Panc1 (cell line): ENCODE measurements around the gene NHS. TPM values are rescaled to one million over a fixed set of nuclear protein-coding genes. Genes with fewer than 3 reads are reported as not detected.

Source experiments
- ATAC-seq: fragments of 200-7000 bp; cut with Tn5 transposase; 2 replicates; pipeline ENCODE4 v1.9.1; 2020; ENCODE audit warnings: mild to moderate bottlenecking, moderate library complexity
- BruUV-seq: library from RNA; stranded (reverse); fragments of 400-500 nt; replicated peaks from 2 replicates; lab custom pipeline; 2021; lab: Mats Ljungman, UMichigan
- CTCF ChIA-PET: fragments of 300-600 bp; sonication (Branson Sonifier 250); formaldehyde crosslinking; loops from one replicate; lab custom pipeline; 2022; ENCODE audit warnings: antibody characterized with exemption; lab: Charles Lee
- POLR2A ChIA-PET: fragments of 300-600 bp; sonication (Branson Sonifier 250); formaldehyde crosslinking; loops from one replicate; lab custom pipeline; 2022; ENCODE audit warnings: antibody characterized with exemption; lab: Charles Lee
- DNase-seq: peaks from one replicate; pipeline ENCODE4 v3.0.0-alpha.2; 2010; ENCODE audit warnings: low read depth, low spot score
- H3K27ac ChIP-seq: 2 replicates; pipeline ENCODE4 v1.5.1; 2011; ENCODE audit warnings: mild to moderate bottlenecking, low read length, inconsistent platforms
- H3K27me3 ChIP-seq: fragments of 200-500 bp; sonication (Bioruptor generic); 2 replicates; pipeline ENCODE4 v1.6.0; 2014; ENCODE audit warnings: low read length, inconsistent platforms; ENCODE audit not compliant: control insufficient read depth, insufficient read depth
- H3K36me3 ChIP-seq: fragments of 200-500 bp; sonication (Bioruptor generic); 2 replicates; pipeline ENCODE4 v1.5.1; 2014; ENCODE audit warnings: inconsistent platforms, mild to moderate bottlenecking, low read length, moderate library complexity; ENCODE audit not compliant: control insufficient read depth, insufficient read depth
- H3K4me1 ChIP-seq: 2 replicates; pipeline ENCODE4 v1.5.1; 2011; ENCODE audit warnings: inconsistent platforms, mild to moderate bottlenecking, low read length, moderate library complexity; ENCODE audit not compliant: control insufficient read depth, insufficient read depth
- H3K4me3 ChIP-seq, 2 experiments: 2 replicates each; pipeline ENCODE4 v1.5.1; 2011 to 2012; ENCODE audit warnings: low read depth in 2 of 2, low read length in 2 of 2, mild to moderate bottlenecking in 2 of 2, inconsistent platforms in 1 of 2, moderate library complexity in 1 of 2
- H3K9me3 ChIP-seq: fragments of 200-500 bp; sonication (Bioruptor generic); 2 replicates; pipeline ENCODE4 v1.5.1; 2014; ENCODE audit warnings: low read depth, mild to moderate bottlenecking, inconsistent platforms, low read length, moderate library complexity; ENCODE audit not compliant: control insufficient read depth, insufficient read depth
- POLR2AphosphoS5 ChIP-seq: IDR thresholded peaks from 2 replicates; pipeline ENCODE4 v1.6.1; 2012; ENCODE audit warnings: mild to moderate bottlenecking, low read depth, low read length, moderate library complexity
- SIN3A ChIP-seq: IDR thresholded peaks from 2 replicates; pipeline ENCODE4 v1.6.1; 2012; ENCODE audit warnings: low read depth, mild to moderate bottlenecking, low read length, moderate library complexity, borderline replicate concordance; ENCODE audit not compliant: insufficient read depth
- TCF7L2 ChIP-seq: IDR thresholded peaks from 2 replicates; pipeline ENCODE4 v1.6.1; 2011; ENCODE audit warnings: mild to moderate bottlenecking, low read depth, low read length, inconsistent platforms
- in situ Hi-C: cut with HindIII; loops from 2 replicates; pipeline ENCODE4 v1.10.0; 2016; ENCODE audit warnings: low sequenced_read_pairs, low pct_unique_long_range_greater_than_20kb
- intact Hi-C: fragments of 100-400 bp; cut with micrococcal nuclease; formaldehyde crosslinking; loops from one replicate; pipeline ENCODE4 v1.10.0; 2022; ENCODE audit not compliant: unreplicated experiment
- total RNA-seq: library from RNA; stranded (reverse); gene quantifications from one replicate; pipeline ENCODE4 v1.2.1, GENCODE V29; 2021; ENCODE audit not compliant: unreplicated experiment
- TF ChIP-seq, protein P1 (sequence below): fragments of 450-650 bp; IDR thresholded peaks from 2 replicates; pipeline ENCODE4 v1.5.1; 2017; ENCODE audit warnings: mild to moderate bottlenecking
- TF ChIP-seq, protein P2 (sequence below), 2 experiments: IDR thresholded peaks; 2 replicates each; pipeline ENCODE4 v1.6.1; 2011 to 2012; ENCODE audit warnings: low read depth in 2 of 2, control low read depth in 1 of 2, low read length in 1 of 2, mild to moderate bottlenecking in 1 of 2, moderate library complexity in 1 of 2; ENCODE audit not compliant: insufficient read depth in 1 of 2

Gene NHS
- total RNA-seq, 1 experiment from 2014 or later, result 0.80 TPM

DNA sequence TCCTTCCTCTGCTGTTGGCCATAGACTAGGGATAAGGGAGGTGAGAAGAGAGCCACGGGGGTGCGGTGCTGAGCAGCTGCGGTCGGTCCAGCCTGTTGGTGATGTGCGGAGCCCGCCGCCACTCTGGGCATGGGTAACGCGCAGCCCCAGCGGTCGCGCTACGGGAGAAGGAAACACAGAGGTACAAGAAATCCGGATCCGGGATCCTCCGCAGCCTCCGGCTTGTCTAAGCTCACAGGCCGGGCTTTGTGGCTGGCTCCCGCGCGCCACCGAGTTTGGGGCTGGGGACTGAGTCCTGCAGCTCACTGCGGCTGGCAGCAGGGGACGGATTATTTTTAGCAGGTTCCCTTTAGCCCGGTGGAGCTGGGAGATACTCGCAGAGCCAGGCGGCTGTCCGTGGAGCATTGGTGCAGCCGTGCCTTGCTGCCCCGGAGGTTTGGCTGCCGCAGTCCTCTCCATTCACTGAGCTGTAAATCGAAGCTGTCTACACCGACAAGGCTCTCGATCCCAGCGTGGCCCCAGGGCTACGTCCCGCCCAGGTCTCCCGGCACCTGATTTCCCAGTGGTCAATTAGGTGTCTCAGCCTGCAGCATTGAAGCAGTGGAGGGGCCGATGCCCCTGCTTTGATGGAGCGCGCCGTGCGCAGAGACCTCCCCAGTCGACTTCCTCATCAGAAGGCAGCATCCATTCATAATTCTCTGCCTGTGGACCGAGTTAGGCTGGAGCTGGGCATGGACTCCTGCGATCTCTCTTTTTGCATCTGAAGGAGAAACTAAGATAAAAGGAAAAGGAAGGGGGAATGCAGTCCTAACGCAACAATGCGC is 280.4 kb downstream of the NHS start:
- no peak for ATAC-seq
- CTCF ChIA-PET, result no interaction called here

DNA sequence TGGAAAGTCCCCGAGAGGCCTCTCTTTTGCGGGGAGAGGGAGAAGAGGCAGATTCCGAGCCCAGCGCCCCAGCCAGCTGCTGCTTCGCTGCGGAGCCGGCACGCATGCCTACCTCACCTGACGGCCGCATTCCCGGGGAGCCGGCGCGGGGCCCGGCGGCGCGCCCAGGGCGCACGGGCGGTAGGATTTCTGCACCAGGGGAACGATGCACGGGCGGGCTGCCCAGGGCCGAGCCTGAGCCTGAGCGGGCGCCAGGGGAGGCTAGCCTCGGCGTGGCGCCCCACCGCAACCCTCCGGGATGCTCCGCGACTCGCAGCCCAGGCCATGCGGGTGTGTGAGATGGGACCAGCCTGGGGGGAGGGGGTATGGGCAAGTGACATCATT is 281.0 kb downstream of the NHS start:
- ChIA-PET POLR2A (interaction anchor here (0.5 kb wide), 1 partner anchor 315 kb away, joined by 4 read pairs; no protein-coding TSS in a partner anchor), CTCF (no interaction called here)
- ATAC-seq (no peak), DNase-seq (no peak)
- TF ChIP-seq POLR2AphosphoS5 (no peak), TCF7L2 (no peak), SIN3A (no peak)
- TF ChIP-seq, protein P1, sequence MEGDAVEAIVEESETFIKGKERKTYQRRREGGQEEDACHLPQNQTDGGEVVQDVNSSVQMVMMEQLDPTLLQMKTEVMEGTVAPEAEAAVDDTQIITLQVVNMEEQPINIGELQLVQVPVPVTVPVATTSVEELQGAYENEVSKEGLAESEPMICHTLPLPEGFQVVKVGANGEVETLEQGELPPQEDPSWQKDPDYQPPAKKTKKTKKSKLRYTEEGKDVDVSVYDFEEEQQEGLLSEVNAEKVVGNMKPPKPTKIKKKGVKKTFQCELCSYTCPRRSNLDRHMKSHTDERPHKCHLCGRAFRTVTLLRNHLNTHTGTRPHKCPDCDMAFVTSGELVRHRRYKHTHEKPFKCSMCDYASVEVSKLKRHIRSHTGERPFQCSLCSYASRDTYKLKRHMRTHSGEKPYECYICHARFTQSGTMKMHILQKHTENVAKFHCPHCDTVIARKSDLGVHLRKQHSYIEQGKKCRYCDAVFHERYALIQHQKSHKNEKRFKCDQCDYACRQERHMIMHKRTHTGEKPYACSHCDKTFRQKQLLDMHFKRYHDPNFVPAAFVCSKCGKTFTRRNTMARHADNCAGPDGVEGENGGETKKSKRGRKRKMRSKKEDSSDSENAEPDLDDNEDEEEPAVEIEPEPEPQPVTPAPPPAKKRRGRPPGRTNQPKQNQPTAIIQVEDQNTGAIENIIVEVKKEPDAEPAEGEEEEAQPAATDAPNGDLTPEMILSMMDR, result no peak
- TF ChIP-seq, protein P2, sequence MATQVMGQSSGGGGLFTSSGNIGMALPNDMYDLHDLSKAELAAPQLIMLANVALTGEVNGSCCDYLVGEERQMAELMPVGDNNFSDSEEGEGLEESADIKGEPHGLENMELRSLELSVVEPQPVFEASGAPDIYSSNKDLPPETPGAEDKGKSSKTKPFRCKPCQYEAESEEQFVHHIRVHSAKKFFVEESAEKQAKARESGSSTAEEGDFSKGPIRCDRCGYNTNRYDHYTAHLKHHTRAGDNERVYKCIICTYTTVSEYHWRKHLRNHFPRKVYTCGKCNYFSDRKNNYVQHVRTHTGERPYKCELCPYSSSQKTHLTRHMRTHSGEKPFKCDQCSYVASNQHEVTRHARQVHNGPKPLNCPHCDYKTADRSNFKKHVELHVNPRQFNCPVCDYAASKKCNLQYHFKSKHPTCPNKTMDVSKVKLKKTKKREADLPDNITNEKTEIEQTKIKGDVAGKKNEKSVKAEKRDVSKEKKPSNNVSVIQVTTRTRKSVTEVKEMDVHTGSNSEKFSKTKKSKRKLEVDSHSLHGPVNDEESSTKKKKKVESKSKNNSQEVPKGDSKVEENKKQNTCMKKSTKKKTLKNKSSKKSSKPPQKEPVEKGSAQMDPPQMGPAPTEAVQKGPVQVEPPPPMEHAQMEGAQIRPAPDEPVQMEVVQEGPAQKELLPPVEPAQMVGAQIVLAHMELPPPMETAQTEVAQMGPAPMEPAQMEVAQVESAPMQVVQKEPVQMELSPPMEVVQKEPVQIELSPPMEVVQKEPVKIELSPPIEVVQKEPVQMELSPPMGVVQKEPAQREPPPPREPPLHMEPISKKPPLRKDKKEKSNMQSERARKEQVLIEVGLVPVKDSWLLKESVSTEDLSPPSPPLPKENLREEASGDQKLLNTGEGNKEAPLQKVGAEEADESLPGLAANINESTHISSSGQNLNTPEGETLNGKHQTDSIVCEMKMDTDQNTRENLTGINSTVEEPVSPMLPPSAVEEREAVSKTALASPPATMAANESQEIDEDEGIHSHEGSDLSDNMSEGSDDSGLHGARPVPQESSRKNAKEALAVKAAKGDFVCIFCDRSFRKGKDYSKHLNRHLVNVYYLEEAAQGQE (IDR thresholded peaks at IDR 0.05; ENCODE audit: insufficient read depth in 1 of 2, low read depth in 2 of 2, low read length in 1 of 2), result no peak
- Histone ChIP-seq H3K36me3 (no peaks in the 10 kb centered on the region), H3K4me3 (no peak overlapping the region; a peak in 1 of 4 replicates), H3K4me1 (no peaks in the 10 kb centered on the region), H3K27ac (no peak overlapping the region), H3K9me3 (no peaks in the 10 kb centered on the region), H3K27me3 (no peaks in the 10 kb centered on the region)
- in situ Hi-C loops, result no loop called here
- intact Hi-C loops, result no loop called here
- BruUV-seq, result no TSS peak

More for the DNA sequence above, 280.4 kb downstream of the NHS start:
- Histone ChIP-seq H3K36me3 (no peaks in the 10 kb centered on the region), H3K4me3 (peak overlapping the region in 1 of 2 experiments; percentile 11; a peak in 1 of 4 replicates), H3K4me1 (no peaks in the 10 kb centered on the region), H3K27ac (no peak overlapping the region), H3K27me3 (no peaks in the 10 kb centered on the region), H3K9me3 (no peaks in the 10 kb centered on the region)
- TF ChIP-seq, protein P1, result no peak
- TF ChIP-seq POLR2AphosphoS5, result no peak
- no peak for TF ChIP-seq SIN3A
- TF ChIP-seq, protein P2 (IDR thresholded peaks at IDR 0.05; ENCODE audit: insufficient read depth in 1 of 2, low read depth in 2 of 2, low read length in 1 of 2), result no peak
- TF ChIP-seq TCF7L2, result no peak
- in situ Hi-C loops, result no loop called here
- intact Hi-C loops, result no loop called here
- no peak for DNase-seq
- POLR2A ChIA-PET, result interaction anchor here (0.5 kb wide), 1 partner anchor 314 kb away, joined by 4 read pairs; no protein-coding TSS in a partner anchor
- BruUV-seq, result no TSS peak
